SK-N-SH treated with all-trans-retinoic acid at 6 μM for 48 hours (cell line): ENCODE results near the gene APOL6.

Source experiments
- ATAC-seq: fragments of 200-7000 bp; cut with Tn5 transposase; 3 replicates; pipeline ENCODE4 v1.9.1; 2020; ENCODE audit warnings: mild to moderate bottlenecking, moderate library complexity
- ARNTL ChIP-seq: fragments of 450-650 bp; formaldehyde crosslinking; IDR thresholded peaks from 2 replicates; pipeline ENCODE4 v1.5.0; 2020; ENCODE audit warnings: low read depth, mild to moderate bottlenecking, moderate library complexity, borderline replicate concordance
- BACH2 ChIP-seq: fragments of 250-450 bp; sonication (Bioruptor Pico); IDR thresholded peaks from 2 replicates; pipeline ENCODE4 v1.9.0; 2021; ENCODE audit warnings: mild to moderate bottlenecking, borderline replicate concordance
- CREB5 ChIP-seq: fragments of 250-450 bp; sonication (Bioruptor Pico); IDR thresholded peaks from 2 replicates; pipeline ENCODE4 v1.5.1; 2020; ENCODE audit warnings: low read depth, mild to moderate bottlenecking, moderate library complexity
- CSDC2 ChIP-seq: fragments of 250-450 bp; sonication (Bioruptor Pico); IDR thresholded peaks from 2 replicates; pipeline ENCODE4 v1.5.0; 2020; ENCODE audit warnings: mild to moderate bottlenecking, moderate library complexity
- CSRNP3 ChIP-seq: fragments of 250-450 bp; sonication (Bioruptor Pico); IDR thresholded peaks from 2 replicates; pipeline ENCODE4 v1.5.1; 2021; ENCODE audit warnings: mild to moderate bottlenecking, moderate library complexity
- ESRRG ChIP-seq: fragments of 250-450 bp; sonication (Bioruptor Pico); IDR thresholded peaks from 2 replicates; pipeline ENCODE4 v1.6.1; 2021; ENCODE audit warnings: mild to moderate bottlenecking
- GLIS3 ChIP-seq: fragments of 250-450 bp; sonication (Bioruptor Pico); IDR thresholded peaks from 2 replicates; pipeline ENCODE4 v1.5.0; 2020; ENCODE audit warnings: mild to moderate bottlenecking, moderate library complexity
- ISL1 ChIP-seq: fragments of 250-450 bp; sonication (Bioruptor Pico); IDR thresholded peaks from 2 replicates; pipeline ENCODE4 v2.1.2; 2022; ENCODE audit warnings: mild to moderate bottlenecking, moderate library complexity
- OSR1 ChIP-seq: fragments of 250-450 bp; sonication (Bioruptor Pico); IDR thresholded peaks from 2 replicates; pipeline ENCODE4 v1.8.0; 2022; ENCODE audit warnings: moderate library complexity, mild to moderate bottlenecking, inconsistent platforms
- PATZ1 ChIP-seq: fragments of 250-450 bp; sonication (Bioruptor Pico); IDR thresholded peaks from 2 replicates; pipeline ENCODE4 v1.8.0; 2020; ENCODE audit warnings: mild to moderate bottlenecking, moderate library complexity, borderline replicate concordance
- POU6F1 ChIP-seq: fragments of 250-450 bp; sonication (Bioruptor Pico); IDR thresholded peaks from 2 replicates; pipeline ENCODE4 v1.8.0; 2021; ENCODE audit warnings: low read depth, mild to moderate bottlenecking, moderate library complexity, borderline replicate concordance
- PPARA ChIP-seq: fragments of 250-450 bp; sonication (Bioruptor Pico); IDR thresholded peaks from 2 replicates; pipeline ENCODE4 v1.5.0; 2020; ENCODE audit warnings: mild to moderate bottlenecking, borderline replicate concordance
- RARB ChIP-seq: fragments of 250-450 bp; sonication (Bioruptor Pico); IDR thresholded peaks from 2 replicates; pipeline ENCODE4 v1.8.0; 2021; ENCODE audit warnings: mild to moderate bottlenecking, moderate library complexity
- SNAI2 ChIP-seq: fragments of 250-450 bp; sonication (Bioruptor Pico); IDR thresholded peaks from 2 replicates; pipeline ENCODE4 v1.5.0; 2020; ENCODE audit warnings: mild to moderate bottlenecking, moderate library complexity
- TCF4 ChIP-seq: fragments of 250-450 bp; sonication (Bioruptor Pico); IDR thresholded peaks from 2 replicates; pipeline ENCODE4 v1.8.0; 2021; ENCODE audit warnings: mild to moderate bottlenecking, moderate library complexity, borderline replicate concordance
- TOX ChIP-seq: fragments of 250-450 bp; sonication (Bioruptor Pico); IDR thresholded peaks from 2 replicates; pipeline ENCODE4 v1.8.0; 2021; ENCODE audit warnings: mild to moderate bottlenecking, moderate library complexity, borderline replicate concordance
- TSHZ2 ChIP-seq: fragments of 250-450 bp; sonication (Bioruptor Pico); IDR thresholded peaks from 2 replicates; pipeline ENCODE4 v1.5.0; 2020; ENCODE audit warnings: mild to moderate bottlenecking, moderate library complexity
- ZC3H10 ChIP-seq: fragments of 250-450 bp; sonication (Bioruptor Pico); IDR thresholded peaks from 2 replicates; pipeline ENCODE4 v1.5.1; 2021; ENCODE audit warnings: mild to moderate bottlenecking, moderate library complexity
- ZFP3 ChIP-seq: fragments of 250-450 bp; sonication (Bioruptor Pico); IDR thresholded peaks from 2 replicates; pipeline ENCODE4 v1.5.0; 2020; ENCODE audit warnings: mild to moderate bottlenecking, moderate library complexity
- ZFP30 ChIP-seq: fragments of 450-650 bp; formaldehyde crosslinking; IDR thresholded peaks from 2 replicates; pipeline ENCODE4 v1.5.0; 2022; ENCODE audit warnings: mild to moderate bottlenecking, moderate library complexity
- ZNF565 ChIP-seq: fragments of 450-650 bp; formaldehyde crosslinking; conservative IDR thresholded peaks from 2 replicates; pipeline ENCODE4 v1.5.0; 2020; ENCODE audit warnings: low read depth, mild to moderate bottlenecking, moderate library complexity
- ZNF70 ChIP-seq: fragments of 450-650 bp; formaldehyde crosslinking; IDR thresholded peaks from 2 replicates; pipeline ENCODE4 v1.5.0; 2020; ENCODE audit warnings: mild to moderate bottlenecking, moderate library complexity
- ZNF8 ChIP-seq: fragments of 450-650 bp; formaldehyde crosslinking; IDR thresholded peaks from 2 replicates; pipeline ENCODE4 v1.5.0; 2020; ENCODE audit warnings: mild to moderate bottlenecking, moderate library complexity

The APOL6 gene

GRCh38 chr22:35649026-35649553, 844 bp downstream of the APOL6 start:
- TF ChIP-seq SNAI2: no peak
- TF ChIP-seq ZC3H10 (CRISPR knock-in tag): no peak
- no peak for TF ChIP-seq POU6F1 (CRISPR knock-in tag)
- no peak for TF ChIP-seq OSR1 (CRISPR knock-in tag)
- no peak for TF ChIP-seq TCF4 (CRISPR knock-in tag)
- no peak for TF ChIP-seq ISL1 (CRISPR knock-in tag)
- TF ChIP-seq CREB5 (CRISPR knock-in tag): no peak
- TF ChIP-seq ZNF8 (CRISPR knock-in tag): no peak
- TF ChIP-seq ZFP30 (CRISPR knock-in tag): no peak
- TF ChIP-seq ZNF565 (CRISPR knock-in tag): no peak
- no peak for TF ChIP-seq PATZ1
- TF ChIP-seq CSDC2 (CRISPR knock-in tag): no peak
- no peak for TF ChIP-seq CSRNP3 (CRISPR knock-in tag)
- TF ChIP-seq TOX (CRISPR knock-in tag): no peak
- TF ChIP-seq PPARA (CRISPR knock-in tag): no peak
- TF ChIP-seq ZFP3: no peak
- ATAC-seq: no peak; the same call in 2 of the 3 replicates

GRCh38 chr22:35649636-35650250, 1.5 kb downstream of the APOL6 start:
- TF ChIP-seq ZFP30 (CRISPR knock-in tag) (no peak), CSRNP3 (CRISPR knock-in tag) (no peak), RARB (no peak), POU6F1 (CRISPR knock-in tag) (no peak), OSR1 (CRISPR knock-in tag) (no peak), CREB5 (CRISPR knock-in tag) (no peak), ZFP3 (no peak), CSDC2 (CRISPR knock-in tag) (no peak), GLIS3 (no peak), ESRRG (CRISPR knock-in tag) (no peak), TSHZ2 (CRISPR knock-in tag) (no peak), BACH2 (CRISPR knock-in tag) (no peak), ARNTL (CRISPR knock-in tag) (no peak), TCF4 (CRISPR knock-in tag) (no peak), ZNF70 (CRISPR knock-in tag) (no peak), PPARA (CRISPR knock-in tag) (no peak), TOX (CRISPR knock-in tag) (no peak), ISL1 (CRISPR knock-in tag) (no peak), ZNF8 (CRISPR knock-in tag) (no peak)
- ATAC-seq: no peak
